Colon (tissue), 2 donors: ENCODE data around the gene KLHL30.
"Not testable (repeated sequence)": the region's sequence is repeated elsewhere in the genome, so short reads cannot be mapped to it uniquely, and the experiment has no call there.

Experiments
- FAIRE-seq: peaks from 2 replicates; lab custom pipeline; 2012; peaks lifted over from hg19 to GRCh38; lab: Jason Lieb, UNC
- donor health status: control.
- donor health status: control.

KLHL30 gene

GRCh38 chr2:238102865-238103264 lies 35.6 kb upstream of the KLHL30 start:
- no peak for FAIRE-seq

- no peak for FAIRE-seq
Measured at GRCh38 chr2:238103465-238104225, 34.8 kb upstream of the KLHL30 start.

- no peak for FAIRE-seq
Measured at GRCh38 chr2:238104226-238104690, 34.2 kb upstream of the KLHL30 start.

- FAIRE-seq: no peak
Measured at GRCh38 chr2:238104691-238105371, 33.6 kb upstream of the KLHL30 start.

- FAIRE-seq: no peak
Measured at GRCh38 chr2:238105506-238106338, 32.7 kb upstream of the KLHL30 start.

- FAIRE-seq: no peak
Measured at GRCh38 chr2:238106339-238106697, 32.1 kb upstream of the KLHL30 start.

- no peak for FAIRE-seq
Measured at GRCh38 chr2:238106698-238107524, 31.6 kb upstream of the KLHL30 start.

GRCh38 chr2:238107525-238108422 lies 30.7 kb upstream of the KLHL30 start:
- no peak for FAIRE-seq

GRCh38 chr2:238108423-238109183 lies 29.9 kb upstream of the KLHL30 start:
- no peak for FAIRE-seq

GRCh38 chr2:238113611-238114010 lies 24.9 kb upstream of the KLHL30 start:
- FAIRE-seq: no peak

- FAIRE-seq: no peak
Measured at GRCh38 chr2:238114331-238114841, 24.1 kb upstream of the KLHL30 start.

- FAIRE-seq: no peak
Measured at GRCh38 chr2:238114851-238115660, 23.4 kb upstream of the KLHL30 start.

GRCh38 chr2:238115709-238116108 lies 22.8 kb upstream of the KLHL30 start:
- FAIRE-seq: not testable (repeated sequence)

GRCh38 chr2:238116298-238117198 lies 21.9 kb upstream of the KLHL30 start:
- no peak for FAIRE-seq

- FAIRE-seq: no peak
Measured at GRCh38 chr2:238117199-238118154, 21.0 kb upstream of the KLHL30 start.

- FAIRE-seq: no peak
Measured at GRCh38 chr2:238119756-238120462, 18.6 kb upstream of the KLHL30 start.
